H54 (cell line): ENCODE results near the gene ANAPC16.
"Not testable (repeated sequence)": the region's sequence is repeated elsewhere in the genome, so short reads cannot be mapped to it uniquely, and the experiment has no call there.

ENCODE experiments used
- DNase-seq: peaks from one replicate; pipeline ENCODE4 v3.0.0; 2011; ENCODE audit warnings: low spot score, mixed read lengths; ENCODE audit not compliant: insufficient read length
- FAIRE-seq: peaks from 3 replicates; lab custom pipeline; 2011; peaks lifted over from hg19 to GRCh38; lab: Jason Lieb, UNC
- POLR2A ChIP-seq: IDR thresholded peaks from 2 replicates; pipeline ENCODE4 v1.6.1; 2011; ENCODE audit warnings: low read depth, mild to moderate bottlenecking, low read length

ANAPC16 gene

DNA sequence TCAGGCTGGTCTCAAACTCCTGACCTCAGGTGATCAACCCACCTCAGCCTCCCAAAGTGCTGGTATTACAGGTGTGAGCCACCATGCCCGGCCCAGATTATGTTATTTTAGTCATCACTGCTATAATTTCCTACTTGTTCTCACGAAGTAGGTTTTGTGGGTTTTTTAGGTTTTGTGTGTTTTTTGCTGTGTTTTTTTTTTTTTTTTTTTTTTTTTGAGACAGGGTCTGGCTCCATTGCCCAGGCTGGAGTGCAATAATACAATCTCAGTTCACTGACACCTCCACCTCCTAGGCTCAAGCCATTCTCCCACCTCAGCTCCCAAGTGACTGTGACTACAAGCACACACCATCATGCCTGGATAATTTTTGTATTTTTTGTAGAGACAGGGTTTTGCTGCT is 20.9 kb upstream of the ANAPC16 start:
- no peak for DNase-seq
- TF ChIP-seq POLR2A, result no peak
- no peak for FAIRE-seq

DNA sequence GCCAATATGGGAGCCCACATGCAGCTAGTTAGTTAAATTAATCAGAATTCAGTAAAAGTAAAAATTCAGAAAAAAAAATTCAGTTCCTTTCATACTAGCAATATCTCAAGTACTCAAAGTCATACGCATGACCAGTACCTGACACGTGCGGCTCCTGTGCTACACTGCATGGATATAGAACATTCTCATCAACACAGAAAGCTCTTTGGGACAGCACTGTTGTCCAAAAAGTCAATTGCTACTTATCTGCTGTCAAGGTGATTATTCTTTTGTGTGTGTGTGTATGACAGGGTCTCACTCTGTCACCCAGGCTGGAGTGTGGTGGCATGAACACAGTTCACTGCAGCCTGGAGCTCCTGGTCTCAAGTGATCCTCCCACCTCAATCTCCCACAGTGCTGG is 14.9 kb upstream of the ANAPC16 start:
- FAIRE-seq (no peak), DNase-seq (no peak)
- no peak for TF ChIP-seq POLR2A

DNA sequence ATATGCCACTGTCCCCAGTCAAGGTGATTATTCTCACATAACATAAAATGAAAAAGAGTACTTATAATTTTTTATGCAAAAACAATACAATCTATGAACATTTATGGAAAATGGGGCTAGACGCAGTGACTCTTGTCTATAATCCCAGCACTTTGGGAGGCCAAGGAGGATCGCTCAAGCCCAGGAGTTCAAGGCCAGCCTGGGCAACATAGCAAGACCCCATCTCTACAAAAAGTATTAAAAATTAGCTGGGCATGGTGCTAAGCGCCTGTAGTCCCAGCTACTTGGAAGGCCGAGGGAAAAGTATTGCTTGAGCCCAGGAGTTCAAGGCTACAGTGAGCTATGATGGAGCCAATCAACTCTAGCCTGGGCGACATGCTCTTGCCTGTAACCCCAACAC is 14.5 kb upstream of the ANAPC16 start:
- no peak for DNase-seq
- FAIRE-seq, result no peak

DNA sequence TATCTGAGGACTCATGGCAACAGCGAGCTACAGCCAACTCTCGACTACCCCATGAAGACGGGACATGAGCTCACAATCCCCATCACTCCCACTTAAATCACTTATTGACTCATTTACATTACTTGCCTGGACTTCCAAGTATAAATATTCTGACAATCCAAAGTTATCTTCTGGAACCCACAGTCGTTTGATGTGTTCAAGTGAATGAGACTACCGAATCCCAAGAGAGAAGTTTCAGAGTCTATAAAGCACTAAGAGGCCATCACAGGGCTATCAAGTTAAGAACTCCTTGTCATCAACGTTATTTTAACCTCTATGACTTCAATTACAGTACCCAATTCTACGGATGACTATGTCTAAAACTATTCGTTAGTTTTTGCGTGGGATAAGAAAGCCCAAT is 11.5 kb upstream of the ANAPC16 start:
- no peak for TF ChIP-seq POLR2A
- no peak for FAIRE-seq
- DNase-seq, result no peak

More for the DNA sequence above, 14.5 kb upstream of the ANAPC16 start:
- no peak for TF ChIP-seq POLR2A

DNA sequence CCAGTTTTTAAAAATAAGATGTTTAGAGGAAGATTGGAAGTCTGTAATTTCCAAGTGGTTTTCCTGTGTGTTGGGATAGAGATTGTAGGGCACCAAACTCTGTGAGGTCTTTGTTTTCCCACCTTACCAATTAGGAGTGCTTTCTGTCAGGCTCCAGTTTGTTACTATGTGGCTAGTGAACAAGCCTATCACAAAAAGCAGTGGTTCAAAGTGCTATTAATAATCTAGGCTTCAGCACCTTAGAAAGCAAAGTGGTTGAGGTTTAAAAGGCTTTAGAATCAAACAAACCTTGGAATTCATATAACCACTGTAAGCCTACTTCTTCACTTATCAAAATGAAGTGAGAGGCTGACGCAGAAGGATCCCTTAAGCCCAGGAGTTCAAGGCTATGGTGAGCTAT is 11.1 kb upstream of the ANAPC16 start:
- DNase-seq (no peak), FAIRE-seq (no peak)
- no peak for TF ChIP-seq POLR2A

DNA sequence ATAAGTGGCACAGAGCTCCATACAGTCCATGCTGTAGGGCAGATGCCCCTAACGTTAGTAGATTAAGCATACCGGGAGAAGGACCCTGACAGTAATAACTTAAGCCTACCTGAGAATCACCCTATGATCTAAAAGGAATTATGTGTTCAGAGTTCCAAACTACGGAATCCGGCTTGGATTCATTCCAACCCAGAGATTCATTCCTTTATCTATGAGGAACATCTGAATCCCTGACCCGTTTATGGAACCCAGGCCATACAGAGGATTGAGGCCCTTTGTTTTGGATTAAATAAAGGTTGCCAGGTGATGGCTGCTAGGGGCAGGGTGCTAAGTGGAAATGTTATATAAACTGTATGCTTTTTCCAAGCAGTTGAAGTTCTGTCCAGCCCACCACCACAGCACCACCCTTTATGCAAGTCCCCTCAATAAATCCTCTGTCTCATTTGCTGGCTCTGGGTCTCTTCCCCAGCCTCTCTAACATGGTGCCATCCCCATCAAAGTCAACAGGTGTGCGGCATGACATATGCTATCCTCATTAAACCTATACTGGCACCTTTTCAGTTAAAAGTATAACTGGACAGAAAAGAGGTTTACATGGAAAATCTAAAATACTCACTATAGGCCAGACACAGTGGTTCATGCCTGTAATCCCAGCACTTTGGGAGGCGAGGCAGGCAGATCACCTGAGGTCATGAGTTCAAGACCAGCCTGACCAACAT is 9.1 kb upstream of the ANAPC16 start:
- FAIRE-seq (no peak), DNase-seq (no peak)
- no peak for TF ChIP-seq POLR2A

DNA sequence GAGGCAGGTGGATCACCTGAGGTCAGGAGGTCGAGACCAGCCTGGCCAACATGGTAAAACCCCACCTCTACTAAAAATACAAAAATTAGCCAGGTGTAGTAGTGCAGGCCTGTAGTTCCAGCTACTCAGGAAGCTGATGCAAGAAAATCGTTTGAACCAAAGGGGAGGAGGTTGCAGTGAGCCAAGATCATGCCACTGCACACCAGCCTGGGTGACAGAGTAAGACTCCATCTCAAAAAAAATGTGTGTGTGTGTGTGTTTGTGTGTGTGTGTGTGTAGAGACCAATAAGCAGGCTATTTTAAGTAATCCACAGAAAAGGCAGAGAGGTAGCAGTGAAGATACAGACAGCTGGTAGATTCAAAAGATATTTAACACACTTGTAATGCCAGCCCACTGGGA is 7.3 kb upstream of the ANAPC16 start:
- FAIRE-seq, DNase-seq: not testable (repeated sequence)

DNA sequence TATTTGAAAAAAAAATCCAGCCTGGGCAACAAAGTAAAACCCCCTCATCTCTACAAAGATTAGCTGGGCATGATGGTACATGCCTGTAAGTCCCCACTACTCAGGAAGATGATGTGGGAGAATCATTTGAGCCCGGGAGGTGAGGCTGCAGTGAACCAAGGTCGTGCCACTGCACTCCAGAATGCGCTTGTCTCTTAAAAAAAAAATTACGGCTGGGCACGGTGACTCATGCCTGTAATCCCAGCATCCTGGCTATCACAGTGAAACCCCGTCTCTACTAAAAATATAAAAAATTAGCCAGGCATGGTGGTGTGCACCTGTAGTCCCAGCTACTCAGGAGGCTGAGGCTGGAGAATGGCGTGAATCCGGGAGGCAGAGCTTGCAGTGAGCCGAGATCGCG is 4.4 kb upstream of the ANAPC16 start:
- FAIRE-seq, DNase-seq: not testable (repeated sequence)

DNA sequence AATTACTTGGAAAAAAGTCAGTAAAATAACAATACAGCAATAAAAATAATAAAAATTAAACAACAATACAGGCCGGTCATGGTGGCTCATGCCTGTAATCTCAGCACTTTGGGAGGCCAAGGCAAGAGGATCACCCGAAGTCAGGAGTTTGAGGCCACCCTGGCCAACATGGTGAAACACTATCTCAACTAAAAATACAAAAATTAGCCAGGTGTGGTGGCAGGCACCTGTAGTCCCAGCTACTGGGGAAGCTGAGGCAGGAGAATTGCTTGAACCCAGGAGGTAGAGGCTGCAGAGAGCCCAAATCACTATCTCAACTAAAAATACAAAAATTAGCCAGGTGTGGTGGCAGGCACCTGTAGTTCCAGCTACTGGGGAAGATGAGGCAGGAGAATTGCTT is 4.0 kb upstream of the ANAPC16 start:
- FAIRE-seq, DNase-seq: not testable (repeated sequence)

DNA sequence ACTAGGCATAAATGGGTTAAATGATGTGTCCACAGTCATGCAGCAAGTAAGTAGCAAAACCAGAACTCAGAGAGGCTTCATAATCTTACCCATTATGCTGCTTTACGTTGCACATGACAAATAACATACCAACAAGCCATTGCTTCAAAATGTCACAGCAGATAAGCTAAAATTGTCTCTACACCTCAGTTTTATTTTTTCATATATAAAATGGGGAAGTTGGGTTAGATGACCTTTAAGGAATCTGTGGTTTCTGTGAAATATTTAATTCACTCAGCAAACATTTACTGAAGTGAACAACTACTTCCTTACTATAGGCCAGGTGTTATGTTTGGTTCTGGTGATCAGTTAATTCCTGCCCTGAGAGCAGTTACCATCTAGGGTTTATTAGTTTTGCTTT is 2.5 kb downstream of the ANAPC16 start:
- no peak for DNase-seq
- TF ChIP-seq POLR2A, result no peak
- FAIRE-seq, result no peak

DNA sequence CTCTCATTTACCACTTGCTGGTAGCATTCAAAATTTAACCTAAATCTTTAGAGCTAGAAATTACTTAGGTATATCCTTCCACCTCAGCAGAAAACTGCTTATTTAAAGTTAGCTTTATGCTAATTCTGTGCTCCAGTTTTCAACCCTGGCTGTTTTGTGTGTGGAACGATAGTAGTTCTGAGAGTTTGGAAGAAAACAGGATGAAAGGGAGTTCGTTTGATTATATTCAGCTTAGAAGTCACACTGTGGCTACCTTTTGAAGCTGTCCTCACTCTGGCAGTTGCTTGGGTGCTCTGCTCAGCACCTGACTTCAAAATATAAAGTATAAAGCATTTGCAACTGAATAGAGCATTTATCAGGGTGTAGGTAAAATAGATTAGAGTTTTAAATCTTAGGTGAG is 2.9 kb downstream of the ANAPC16 start:
- DNase-seq, result no peak
- TF ChIP-seq POLR2A, result no peak
- no peak for FAIRE-seq

DNA sequence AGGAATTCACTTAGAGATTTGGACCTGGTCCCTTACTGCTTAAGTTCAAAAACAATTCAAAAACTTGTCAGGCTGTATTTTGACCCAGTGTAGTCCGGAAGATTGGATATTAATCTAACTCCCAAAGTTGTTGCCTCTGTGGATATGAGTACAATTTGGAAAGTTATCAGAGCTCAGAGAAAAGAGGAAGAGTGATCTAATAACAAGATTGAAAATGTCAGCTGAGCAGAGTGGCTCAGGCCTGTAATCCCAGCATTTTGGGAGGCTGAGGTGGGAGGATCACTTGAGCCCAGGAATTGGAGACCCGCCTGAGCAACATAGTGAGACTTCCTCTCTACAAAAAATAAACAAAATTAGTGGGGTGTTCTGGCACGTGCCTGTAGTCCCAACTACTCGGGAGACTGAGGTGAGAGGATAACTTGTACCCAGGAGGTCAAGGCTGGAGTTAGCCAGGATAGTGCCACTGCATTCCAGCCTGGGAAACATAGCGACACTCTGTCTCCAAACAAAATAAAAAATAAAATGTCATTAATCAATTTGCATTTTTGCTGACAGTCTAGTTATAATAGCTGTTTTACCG is 3.5 kb downstream of the ANAPC16 start:
- FAIRE-seq (no peak), DNase-seq (no peak)
- TF ChIP-seq POLR2A, result no peak

DNA sequence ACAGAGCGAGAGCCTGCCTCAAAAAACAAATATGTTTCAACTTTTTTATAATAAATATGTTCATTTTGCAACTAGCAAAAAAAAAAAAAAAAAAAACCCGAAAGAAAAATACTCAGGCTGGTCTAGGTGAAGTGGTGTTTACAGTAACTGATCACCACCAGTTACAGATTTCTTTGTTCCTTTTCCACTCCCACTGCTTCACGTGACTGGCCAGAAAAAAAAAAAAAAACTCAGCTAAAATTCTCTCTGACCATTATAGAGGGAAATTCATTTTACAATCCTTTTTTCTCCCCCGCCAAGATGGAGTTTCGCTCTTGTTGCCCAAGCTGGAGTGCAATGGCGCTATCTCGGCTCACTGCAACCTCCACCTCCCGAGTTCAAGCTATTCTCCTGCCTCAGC is 4.8 kb downstream of the ANAPC16 start:
- no peak for TF ChIP-seq POLR2A
- DNase-seq, result no peak
- FAIRE-seq, result no peak

DNA sequence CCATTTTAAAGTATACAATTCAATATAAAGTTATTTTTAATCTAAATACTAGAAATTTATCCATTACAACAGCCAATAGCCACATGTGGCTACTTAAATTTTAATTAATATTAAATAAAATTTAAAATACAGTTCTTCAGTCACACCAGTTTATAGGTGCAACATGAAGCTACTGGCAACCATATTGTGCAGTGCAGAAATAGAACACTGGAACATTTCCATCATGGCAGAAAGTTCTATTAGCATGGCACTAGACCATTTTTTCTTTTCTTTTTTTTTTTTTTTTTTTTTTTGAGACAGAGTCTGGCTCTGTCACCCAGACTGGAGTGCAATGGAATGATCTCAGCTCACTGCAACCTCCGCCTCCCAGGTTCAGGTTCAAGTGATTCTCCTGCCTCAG is 5.5 kb downstream of the ANAPC16 start:
- no peak for TF ChIP-seq POLR2A
- DNase-seq (no peak), FAIRE-seq (no peak)

DNA sequence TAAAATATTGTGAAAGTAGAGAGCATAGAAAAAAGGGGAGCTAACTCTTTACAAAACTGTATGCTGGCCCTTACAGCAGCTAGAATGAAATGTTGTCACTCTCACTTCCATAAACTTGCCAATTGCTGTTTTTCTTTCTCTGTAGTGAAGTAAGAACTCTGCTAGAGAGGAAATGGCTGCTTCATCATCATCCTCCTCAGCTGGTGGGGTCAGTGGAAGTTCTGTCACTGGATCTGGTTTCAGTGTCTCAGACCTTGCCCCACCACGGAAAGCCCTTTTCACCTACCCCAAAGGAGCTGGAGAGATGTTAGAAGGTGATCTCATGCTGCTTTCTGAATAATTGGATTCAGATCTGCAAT is 7.9 kb downstream of the ANAPC16 start:
- DNase-seq (no peak), FAIRE-seq (no peak)
- no peak for TF ChIP-seq POLR2A

DNA sequence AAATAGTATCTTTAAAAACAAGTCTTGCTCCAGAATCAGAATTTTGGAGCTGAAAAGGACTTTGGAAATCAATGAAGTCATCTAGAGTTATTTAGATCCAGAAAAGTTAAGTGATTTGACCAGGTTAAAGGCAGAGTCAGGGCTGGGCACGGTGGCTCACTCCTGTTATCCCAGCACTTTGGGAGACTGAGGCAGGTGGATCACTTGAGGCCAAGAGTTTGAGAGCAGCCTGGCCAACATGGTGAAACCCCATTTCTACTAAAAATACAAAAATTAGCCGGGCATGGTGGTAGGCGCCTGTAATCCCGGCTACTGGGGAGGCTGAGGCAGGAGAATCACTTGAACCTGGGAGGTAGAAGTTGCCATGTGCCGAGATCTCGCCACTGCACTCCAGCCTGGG is 8.4 kb downstream of the ANAPC16 start:
- FAIRE-seq, result not testable (repeated sequence)

More for the DNA sequence above, 8.4 kb downstream of the ANAPC16 start:
- DNase-seq, result not testable (repeated sequence)
